ENCODE results near the gene ANK3. TPM values are rescaled to one million over a fixed set of nuclear protein-coding genes. Genes with fewer than 3 reads are reported as not detected.
A peak's percentile ranks its signal among the peaks of the same experiment; 100 is the strongest.

Gene ANK3
- total and polyA plus RNA-seq, 2 experiments from 2014 or later = 44.9 to 95.8 TPM

GRCh38 chr10:60310740-60311139 is 78.9 kb downstream of the ANK3 start:
- H3K9me3 ChIP-seq (ENCODE audit: low read depth) = no peaks in the 10 kb centered on the region
- H3K4me1 ChIP-seq (ENCODE audit: low read depth) = peaks cover 26% of the 10 kb centered on the region
- H3K27me3 ChIP-seq = no peaks in the 10 kb centered on the region
- H3K27ac ChIP-seq = peak overlapping the region; percentile 92
- DNase-seq (ENCODE audit: low read depth in 1 of 2, low spot score in 1 of 2) = peak in 1 of 2 donors; percentile 72
- TF ChIP-seq CTCF (IDR thresholded peaks at IDR 0.05; ENCODE audit: low read depth, low read length) = no peak
- no peak overlapping the region for H3K4me3 ChIP-seq
- H3K36me3 ChIP-seq = no peaks in the 10 kb centered on the region

GRCh38 chr10:60309891-60310290 is 79.8 kb downstream of the ANK3 start:
- H3K36me3 ChIP-seq = no peaks in the 10 kb centered on the region
- no peak for TF ChIP-seq CTCF (IDR thresholded peaks at IDR 0.05; ENCODE audit: low read depth, low read length)
- H3K27me3 ChIP-seq = no peaks in the 10 kb centered on the region
- no peak overlapping the region for H3K4me3 ChIP-seq
- peak overlapping the region; percentile 92 for H3K27ac ChIP-seq
- no peaks in the 10 kb centered on the region for H3K9me3 ChIP-seq (ENCODE audit: low read depth)
- DNase-seq (ENCODE audit: low read depth in 1 of 2, low spot score in 1 of 2) = no peak
- H3K4me1 ChIP-seq (ENCODE audit: low read depth) = peaks cover 26% of the 10 kb centered on the region

GRCh38 chr10:60309371-60309770 is 80.3 kb downstream of the ANK3 start:
- DNase-seq (ENCODE audit: low read depth in 1 of 2, low spot score in 1 of 2) = no peak
- Histone ChIP-seq H3K27me3 (no peaks in the 10 kb centered on the region), H3K4me1 (ENCODE audit: low read depth) (peaks cover 26% of the 10 kb centered on the region), H3K27ac (no peak overlapping the region), H3K36me3 (no peaks in the 10 kb centered on the region), H3K9me3 (ENCODE audit: low read depth) (no peaks in the 10 kb centered on the region), H3K4me3 (no peak overlapping the region)
- TF ChIP-seq CTCF (IDR thresholded peaks at IDR 0.05; ENCODE audit: low read depth, low read length) = no peak

- DNase-seq (ENCODE audit: low read depth in 1 of 2, low spot score in 1 of 2) = peak in 1 of 2 donors; percentile 49
- TF ChIP-seq CTCF (IDR thresholded peaks at IDR 0.05; ENCODE audit: low read depth, low read length) = no peak
- H3K27ac ChIP-seq = peak overlapping the region; percentile 59
- no peaks in the 10 kb centered on the region for H3K27me3 ChIP-seq
- peaks cover 8% of the 10 kb centered on the region for H3K4me1 ChIP-seq (ENCODE audit: low read depth)
- H3K9me3 ChIP-seq (ENCODE audit: low read depth) = no peaks in the 10 kb centered on the region
- no peaks in the 10 kb centered on the region for H3K36me3 ChIP-seq
- no peak overlapping the region for H3K4me3 ChIP-seq
Observed at GRCh38 chr10:60305380-60305892, 84.2 kb downstream of the ANK3 start.

GRCh38 chr10:60304829-60305379 is 84.8 kb downstream of the ANK3 start:
- no peaks in the 10 kb centered on the region for H3K27me3 ChIP-seq
- no peak for DNase-seq (ENCODE audit: low read depth in 1 of 2, low spot score in 1 of 2)
- TF ChIP-seq CTCF (IDR thresholded peaks at IDR 0.05; ENCODE audit: low read depth, low read length) = no peak
- no peaks in the 10 kb centered on the region for H3K36me3 ChIP-seq
- no peaks in the 10 kb centered on the region for H3K9me3 ChIP-seq (ENCODE audit: low read depth)
- H3K4me3 ChIP-seq = no peak overlapping the region
- peak overlapping the region; percentile 59 for H3K27ac ChIP-seq
- H3K4me1 ChIP-seq (ENCODE audit: low read depth) = peaks cover 9% of the 10 kb centered on the region

Measured in cardiac muscle cell (in vitro differentiated cells and primary cell).